Effector CD8-positive, alpha-beta T cell (primary cell): Measurements from ENCODE around the gene RABEP1.
"Not testable (repeated sequence)": the region's sequence is repeated elsewhere in the genome, so short reads cannot be mapped to it uniquely, and the experiment has no call there.

ENCODE experiments used
- DNase-seq: peaks from one replicate; lab custom pipeline; 2025; lab: John Stamatoyannopoulos, UW

RABEP1 gene

GRCh38 chr17:5424909-5425308 lies 142.8 kb downstream of the RABEP1 start:
- DNase-seq, result no peak

- DNase-seq, result no peak
Observed at GRCh38 chr17:5425826-5426225, 143.7 kb downstream of the RABEP1 start.

GRCh38 chr17:5429191-5429887 lies 147.3 kb downstream of the RABEP1 start:
- DNase-seq, result no peak

- DNase-seq, result no peak
Observed at GRCh38 chr17:5430413-5430999, 148.4 kb downstream of the RABEP1 start.

GRCh38 chr17:5431234-5431633 lies 149.2 kb downstream of the RABEP1 start:
- not testable (repeated sequence) for DNase-seq

GRCh38 chr17:5431949-5432556 lies 150.0 kb downstream of the RABEP1 start:
- DNase-seq, result no peak

GRCh38 chr17:5434984-5435383 lies 152.9 kb downstream of the RABEP1 start:
- no peak for DNase-seq
